Keratinocyte (primary cell): ENCODE results near the gene CRTC1.

Source experiments
- CTCF ChIP-seq, 3 experiments: IDR thresholded peaks in 1 of 3; conservative IDR thresholded peaks in 1 of 3; optimal IDR thresholded peaks in 1 of 3; 2 replicates in 2 of 3; 3 replicates in 1 of 3; pipeline versions ENCODE3 to v1.5.1; 2011; ENCODE audit warnings: low read length in 3 of 3, mild to moderate bottlenecking in 3 of 3, moderate library complexity in 2 of 3, control low read depth in 1 of 3, inconsistent platforms in 1 of 3; ENCODE audit not compliant: insufficient read depth in 2 of 3; ENCODE audit errors: extremely low read depth in 1 of 3
- EZH2 ChIP-seq: IDR thresholded peaks from one replicate; pipeline ENCODE4 v1.6.1; 2012; ENCODE audit warnings: inconsistent platforms, mild to moderate bottlenecking, low read length, moderate library complexity

DNA sequence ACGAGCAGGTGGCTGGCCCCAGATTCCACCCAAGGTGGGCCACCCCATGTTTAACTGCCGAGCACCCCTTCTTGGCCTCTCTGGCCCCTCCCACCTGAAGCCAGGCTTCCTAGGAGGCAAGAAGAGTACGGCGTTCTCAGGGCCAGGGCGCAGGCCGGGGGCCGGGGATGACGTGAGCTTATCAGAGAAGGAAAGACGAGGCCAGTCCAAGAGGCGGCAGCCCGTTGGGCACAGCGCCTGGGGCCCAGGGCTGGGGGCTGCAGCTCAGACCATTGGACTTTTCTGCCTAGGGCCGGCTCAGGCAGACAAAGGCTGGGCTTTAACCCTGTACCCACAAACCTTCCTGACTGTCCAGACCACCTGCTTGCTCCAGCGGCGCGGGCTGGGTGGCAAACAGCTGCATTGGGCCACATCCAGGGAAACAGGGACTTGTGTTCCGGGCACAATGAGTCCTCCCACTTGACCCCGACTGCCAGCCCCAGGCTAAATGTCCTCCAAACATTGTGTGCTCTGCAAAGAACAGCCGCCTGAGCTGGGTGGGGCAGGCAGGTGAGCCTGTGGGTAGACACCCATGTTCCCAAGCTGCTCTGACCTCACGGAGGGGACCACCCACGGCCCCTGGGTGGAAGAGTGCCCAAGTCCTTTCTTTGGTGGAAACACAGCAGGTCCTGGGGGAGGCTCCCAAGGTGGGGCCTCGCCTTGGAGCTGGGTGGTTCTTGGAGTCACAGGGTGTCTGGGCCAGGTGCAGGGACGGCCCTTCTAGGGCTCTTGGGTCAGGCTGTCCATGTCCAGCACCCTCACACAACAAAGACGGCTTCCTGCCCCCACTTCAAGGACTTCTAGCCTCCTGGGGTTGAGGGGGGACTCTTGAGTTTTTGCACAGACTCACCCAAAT lies 85.8 kb downstream of the CRTC1 start:
- TF ChIP-seq CTCF (optimal IDR thresholded peaks at IDR 0.05 in 1 of 3, IDR thresholded peaks at IDR 0.05 in 1 of 3, conservative IDR thresholded peaks at IDR 0.05 in 1 of 3; ENCODE audit: extremely low read depth in 1 of 3, insufficient read depth in 2 of 3, low read length in 3 of 3), result no peak
- TF ChIP-seq EZH2, result no peak
